HG03280 (cell line): ENCODE results near the gene ZNF384.

Experiments used
- ATAC-seq: cut with Tn5 transposase; IDR thresholded peaks from one replicate; pipeline ENCODE4 v1.9.1; 2021; ENCODE audit warnings: mild to moderate bottlenecking, moderate library complexity; ENCODE audit not compliant: unreplicated experiment

ZNF384 gene

DNA sequence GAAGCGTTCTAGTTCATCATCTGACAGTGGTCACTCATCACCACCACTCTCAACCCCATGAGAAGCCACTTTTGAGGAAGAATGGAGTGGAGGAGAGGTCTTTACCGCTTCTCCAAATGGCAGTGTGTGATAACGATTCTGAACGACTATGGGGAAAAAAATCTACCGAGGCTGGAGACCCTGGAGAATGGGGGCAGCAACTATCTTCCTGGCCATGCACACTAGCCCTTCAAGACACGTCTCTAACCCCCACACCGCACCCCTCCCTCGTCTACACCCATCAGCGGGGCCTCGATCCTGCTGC, 26.6 kb downstream of the ZNF384 start:
- ATAC-seq = no peak

DNA sequence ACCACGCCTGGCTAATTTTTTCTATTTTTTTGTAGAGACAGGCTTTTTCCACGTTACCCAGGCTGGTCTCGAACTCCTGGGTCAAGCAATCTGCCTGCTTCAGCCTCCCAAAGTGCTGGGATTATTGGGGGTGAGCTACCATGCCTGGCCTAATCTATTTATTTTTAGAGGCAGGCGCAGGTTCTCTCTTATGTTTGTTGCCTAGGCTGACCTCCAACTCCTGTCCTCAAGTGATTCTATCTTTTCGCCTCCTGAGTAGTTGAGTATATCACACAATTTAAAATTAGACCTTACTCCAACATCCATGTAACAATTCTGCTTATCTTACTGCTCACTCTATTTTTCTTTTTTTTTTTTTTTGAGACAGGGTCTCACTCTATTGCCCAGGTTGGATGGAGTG, 35.2 kb downstream of the ZNF384 start:
- no peak for ATAC-seq

DNA sequence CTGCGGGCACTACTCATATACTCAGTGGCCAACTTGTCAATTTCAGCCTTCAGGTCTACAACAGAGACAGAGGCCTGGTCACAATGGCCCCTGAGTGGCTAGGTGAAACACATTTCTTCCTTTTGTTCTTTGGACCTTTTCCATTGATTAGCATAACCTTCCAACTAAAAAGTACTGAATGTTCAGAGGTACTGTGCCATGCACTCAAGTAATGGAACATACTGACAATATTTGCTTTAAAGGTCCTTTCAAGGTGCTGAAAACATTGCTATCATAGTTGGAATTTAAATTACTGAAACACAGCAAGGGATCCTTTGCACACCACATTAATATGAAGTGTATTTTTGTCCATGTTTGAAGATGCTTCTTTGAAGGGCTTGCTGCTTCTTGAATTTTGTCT, 35.8 kb downstream of the ZNF384 start:
- ATAC-seq = no peak

DNA sequence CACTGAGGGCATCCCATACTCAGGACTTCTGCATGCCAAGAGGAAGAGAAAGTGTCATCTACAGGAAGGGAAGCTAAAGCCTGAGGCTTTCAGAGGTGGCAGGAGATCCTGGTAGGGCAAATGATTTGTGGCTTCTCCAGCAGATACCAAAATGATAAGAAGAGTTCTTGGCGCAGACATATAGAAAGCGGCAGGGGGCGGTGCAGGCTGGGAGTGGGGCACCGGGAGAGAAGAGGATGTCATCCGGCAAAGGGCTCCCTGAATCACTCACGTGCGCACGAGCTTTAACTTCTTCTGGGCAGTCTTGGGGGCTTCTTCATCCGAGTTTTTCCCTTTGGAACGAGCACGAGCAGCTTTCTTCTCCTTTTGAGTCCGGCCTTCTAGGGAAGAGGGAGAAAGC, 36.8 kb downstream of the ZNF384 start:
- ATAC-seq = no peak

DNA sequence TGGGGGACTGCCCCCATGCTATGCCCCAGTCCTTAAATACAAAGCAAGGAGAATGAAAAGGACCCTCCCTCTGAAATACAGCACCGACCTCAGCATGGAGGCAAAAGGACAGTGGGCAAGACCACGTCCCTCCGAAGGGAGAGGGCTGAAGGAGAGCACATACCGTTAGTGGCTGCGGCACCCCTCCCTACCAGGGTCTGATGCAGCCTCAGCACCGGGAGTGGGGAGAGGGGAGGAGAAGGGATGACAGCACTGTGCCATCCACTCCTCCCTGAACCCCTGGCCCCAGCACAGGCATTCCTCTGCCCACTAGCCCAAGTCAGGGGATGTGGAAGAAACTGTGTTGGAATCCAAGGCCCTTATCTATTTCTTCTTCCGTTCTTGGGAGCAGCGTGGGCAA, 38.3 kb downstream of the ZNF384 start:
- no peak for ATAC-seq

DNA sequence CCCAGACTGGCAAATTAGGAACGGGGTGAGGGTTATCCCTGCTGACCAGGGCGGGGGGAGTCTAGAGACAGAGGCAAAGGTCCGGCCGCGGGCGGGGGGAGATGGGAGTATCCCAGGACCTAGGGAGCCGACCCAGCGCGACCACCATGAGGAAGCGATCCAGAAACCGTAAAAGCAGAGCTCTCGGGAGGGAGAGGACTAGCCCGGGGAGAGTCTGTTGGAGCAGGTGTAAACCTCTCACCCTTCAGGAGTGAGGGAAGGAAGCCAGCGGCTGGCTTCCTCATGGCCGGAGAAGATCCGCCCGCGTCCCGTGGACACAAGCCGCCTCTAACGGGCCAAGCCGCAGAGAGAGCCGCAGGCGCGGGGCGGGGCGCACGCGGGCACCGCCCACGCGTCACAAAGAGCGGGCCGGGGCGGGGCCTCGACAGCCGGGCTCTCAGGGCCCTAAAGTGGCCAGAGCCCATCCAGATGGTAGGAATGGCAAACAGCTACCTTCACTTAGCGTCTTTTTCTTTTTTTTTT, 42.0 kb downstream of the ZNF384 start, which contains the start of gene ACRBP:
Gene ACRBP, minus strand, starts transcription at position 350 of the 522 bp plus-strand sequence. Its CDS starts 66 bp downstream, at position 284.
- peak; percentile 75 for ATAC-seq

DNA sequence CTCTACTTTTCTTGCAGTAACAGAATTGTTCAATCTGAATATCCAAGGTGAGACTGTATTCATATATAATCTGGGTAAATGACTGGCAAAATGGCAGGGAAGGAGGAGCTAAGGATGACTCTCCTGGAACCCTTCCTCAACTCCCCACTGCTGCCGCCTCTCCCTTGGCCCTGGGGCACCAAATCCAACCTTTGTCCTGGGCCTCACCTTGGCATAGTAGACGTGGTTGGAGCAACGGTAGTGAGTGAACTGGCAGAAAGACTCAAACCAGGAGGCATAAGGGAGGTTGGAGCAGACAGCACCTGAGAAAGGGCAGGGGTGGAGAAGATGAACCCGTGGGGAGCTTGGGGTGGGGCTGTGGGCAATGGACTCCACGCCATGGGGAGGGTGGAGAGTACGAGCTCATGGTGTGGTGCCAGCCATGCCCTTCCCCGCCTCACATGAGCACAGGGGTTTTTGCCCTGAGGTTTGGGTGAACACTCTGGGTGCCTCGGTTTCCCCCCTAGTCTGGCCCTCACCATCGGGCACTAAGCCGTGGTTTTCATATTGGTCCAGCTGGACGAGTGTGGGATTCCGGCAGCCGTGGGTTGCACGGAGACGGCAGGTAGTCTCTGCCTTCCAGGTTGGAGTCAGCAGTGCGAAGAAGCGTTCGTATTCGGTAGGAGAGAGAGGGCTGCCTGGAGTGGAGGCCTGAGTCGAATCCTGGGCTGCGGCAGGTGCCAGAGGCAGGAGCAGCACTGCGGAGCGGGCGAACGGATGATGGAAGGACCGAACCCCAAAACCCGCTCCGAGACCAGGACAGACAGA, 42.7 kb downstream of the ZNF384 start:
- no peak for ATAC-seq

DNA sequence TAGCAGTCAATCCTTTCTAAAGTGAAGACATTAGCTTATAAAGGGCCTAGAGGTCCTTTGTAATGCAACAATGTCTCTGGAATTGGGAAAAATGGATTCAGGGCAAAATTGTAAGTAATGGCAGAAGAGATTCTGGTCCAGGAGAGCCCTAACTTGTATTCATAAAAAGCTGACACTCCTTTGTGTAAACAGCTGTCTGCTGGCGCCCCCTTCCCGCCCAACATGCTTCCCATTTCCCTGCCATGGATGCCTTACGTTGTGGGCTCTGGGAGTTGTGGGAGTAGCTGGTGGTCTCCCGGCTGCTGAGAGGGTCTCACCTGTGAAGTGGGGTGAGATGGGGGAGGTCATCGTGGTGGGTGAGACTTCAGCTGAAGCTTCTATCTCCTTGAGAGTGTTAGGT, 44.3 kb downstream of the ZNF384 start:
- ATAC-seq = no peak

DNA sequence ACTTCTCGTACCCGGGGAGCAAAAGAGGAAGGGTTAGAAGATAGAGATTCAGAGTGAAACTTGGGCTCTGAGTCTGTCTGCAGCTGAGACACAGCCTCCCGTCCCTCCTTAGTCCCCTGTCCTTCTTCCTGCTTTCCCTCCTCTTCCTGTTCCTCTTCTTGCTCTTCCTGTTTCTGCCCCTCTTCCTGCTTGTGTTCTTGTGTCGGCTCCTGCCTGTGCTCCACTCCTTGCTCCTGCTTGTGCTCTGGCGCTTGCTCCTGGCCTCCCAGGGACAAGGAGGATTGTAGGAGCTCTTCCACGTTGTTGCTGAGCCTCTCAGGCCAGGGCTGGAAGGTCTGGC, 44.9 kb downstream of the ZNF384 start:
- ATAC-seq = no peak

DNA sequence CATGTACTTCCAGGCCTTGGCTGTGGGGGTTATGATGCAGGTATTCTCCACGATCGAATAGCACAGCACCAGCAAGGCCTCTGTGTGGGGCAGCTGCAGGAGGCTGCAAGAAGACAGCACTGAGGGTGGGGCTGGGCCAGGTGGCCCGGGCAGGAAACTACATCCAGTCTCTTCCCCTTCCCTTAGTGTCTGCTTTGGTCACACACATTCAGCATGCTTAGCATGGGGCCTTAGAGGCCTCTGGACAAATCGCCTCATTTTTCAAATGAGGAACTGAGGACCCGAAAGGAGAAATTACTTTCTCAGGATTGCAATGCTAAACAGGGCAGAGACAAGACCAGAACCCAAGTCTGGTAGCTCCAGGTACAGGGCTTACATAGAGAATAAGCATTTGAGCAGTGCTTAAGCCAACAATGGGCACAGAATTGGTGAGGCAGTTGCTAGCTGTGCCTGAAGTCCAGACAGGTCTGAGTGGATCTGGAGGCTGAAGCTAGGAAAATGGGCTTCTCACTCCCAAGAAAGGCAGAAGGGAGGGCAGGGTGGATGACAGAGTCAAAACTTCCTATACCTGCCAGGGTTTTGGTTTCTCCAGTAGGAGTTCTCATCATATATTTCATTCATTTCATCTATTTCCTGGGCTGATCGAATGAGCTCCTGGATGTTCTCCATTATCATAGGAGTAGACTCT, 45.5 kb downstream of the ZNF384 start:
- ATAC-seq = no peak

DNA sequence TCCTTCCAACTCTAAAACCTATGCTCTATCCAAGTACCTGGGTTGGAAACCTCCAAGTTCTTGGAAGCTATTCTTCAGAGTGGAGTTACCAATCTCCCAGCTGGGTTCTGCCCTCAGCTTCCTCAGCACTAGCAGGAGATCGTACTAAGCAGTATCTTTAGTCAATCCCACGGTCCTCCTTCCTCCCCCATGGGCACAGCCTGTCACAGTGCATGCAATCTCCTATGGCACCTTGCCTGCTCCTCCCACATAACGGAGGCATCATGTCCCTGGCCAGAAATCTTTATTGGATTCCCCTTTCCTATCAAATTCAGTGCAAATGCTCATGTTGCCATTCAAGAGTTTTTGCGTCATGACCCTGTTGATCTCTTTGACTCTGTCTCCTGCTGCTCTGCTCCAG, 48.0 kb downstream of the ZNF384 start:
- ATAC-seq = no peak

DNA sequence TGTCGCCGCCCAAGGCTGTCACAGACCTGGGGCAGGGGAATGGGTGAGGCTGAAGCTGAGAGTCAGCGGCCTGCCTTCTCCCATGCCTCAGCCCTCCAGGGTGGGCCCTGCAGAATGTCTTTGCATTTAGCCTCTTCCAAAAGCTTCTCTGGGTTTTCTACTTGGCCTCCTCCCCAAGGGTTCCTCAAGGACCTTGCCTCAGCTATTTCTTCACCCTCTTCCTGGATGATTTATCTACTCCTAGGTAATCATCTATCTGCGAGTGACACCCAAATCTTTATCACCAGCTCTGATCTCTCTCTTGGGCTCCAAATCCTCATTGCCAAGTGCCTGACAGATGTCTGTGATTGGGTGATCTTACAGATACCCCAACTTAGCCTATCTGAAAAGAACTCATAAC, 48.7 kb downstream of the ZNF384 start:
- no peak for ATAC-seq

DNA sequence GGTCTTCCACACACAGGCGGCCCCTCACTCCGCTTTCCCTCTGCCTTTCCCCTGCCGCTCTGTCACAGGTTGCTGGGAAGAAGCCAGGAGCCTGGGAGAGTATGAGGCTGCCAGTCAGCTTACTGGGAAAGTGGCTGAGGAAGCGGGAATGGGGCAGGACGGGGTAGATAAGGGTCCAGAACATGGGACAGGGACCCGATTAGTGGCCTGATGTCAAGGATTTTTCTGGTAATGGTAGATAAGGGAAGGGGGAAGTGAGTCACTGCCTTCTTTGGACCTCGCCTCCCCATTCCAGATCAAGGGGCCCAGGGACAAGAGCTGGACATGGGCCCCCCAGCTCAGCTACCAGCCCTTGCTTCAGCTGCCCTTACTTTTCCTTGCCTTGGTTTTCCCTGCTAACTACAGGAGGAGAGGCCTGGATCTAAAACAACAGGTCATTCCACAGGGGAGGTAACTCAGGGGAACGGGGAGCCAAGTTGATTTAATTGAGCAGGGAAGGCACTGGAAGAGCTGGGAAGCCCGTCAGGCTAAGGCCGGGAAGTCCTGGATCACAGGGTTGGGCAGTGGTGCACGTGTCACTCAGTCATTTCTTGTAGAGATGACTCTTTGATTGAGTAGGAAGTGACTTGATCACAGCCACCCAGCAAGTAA, 49.9 kb downstream of the ZNF384 start:
- ATAC-seq = no peak

DNA sequence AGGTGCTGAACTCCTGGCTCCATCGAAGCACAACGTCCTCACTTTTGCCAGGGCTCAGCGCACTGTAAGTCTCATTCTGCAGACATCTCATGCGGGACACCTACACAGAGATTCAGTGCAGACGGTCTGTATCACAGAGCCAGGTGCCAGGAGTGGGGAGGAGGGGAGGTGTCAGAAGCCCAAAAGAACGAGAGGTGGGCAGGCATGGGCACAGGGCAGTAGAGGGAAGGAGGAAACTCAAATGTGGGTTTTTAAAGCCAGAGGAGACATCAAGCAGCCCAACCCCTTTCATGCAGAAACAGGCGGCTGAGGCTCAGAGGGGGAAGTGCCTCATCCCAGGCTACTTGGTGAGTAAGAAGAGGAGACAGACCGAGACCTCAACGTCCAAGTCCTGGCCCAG, 50.9 kb downstream of the ZNF384 start:
- ATAC-seq = no peak

DNA sequence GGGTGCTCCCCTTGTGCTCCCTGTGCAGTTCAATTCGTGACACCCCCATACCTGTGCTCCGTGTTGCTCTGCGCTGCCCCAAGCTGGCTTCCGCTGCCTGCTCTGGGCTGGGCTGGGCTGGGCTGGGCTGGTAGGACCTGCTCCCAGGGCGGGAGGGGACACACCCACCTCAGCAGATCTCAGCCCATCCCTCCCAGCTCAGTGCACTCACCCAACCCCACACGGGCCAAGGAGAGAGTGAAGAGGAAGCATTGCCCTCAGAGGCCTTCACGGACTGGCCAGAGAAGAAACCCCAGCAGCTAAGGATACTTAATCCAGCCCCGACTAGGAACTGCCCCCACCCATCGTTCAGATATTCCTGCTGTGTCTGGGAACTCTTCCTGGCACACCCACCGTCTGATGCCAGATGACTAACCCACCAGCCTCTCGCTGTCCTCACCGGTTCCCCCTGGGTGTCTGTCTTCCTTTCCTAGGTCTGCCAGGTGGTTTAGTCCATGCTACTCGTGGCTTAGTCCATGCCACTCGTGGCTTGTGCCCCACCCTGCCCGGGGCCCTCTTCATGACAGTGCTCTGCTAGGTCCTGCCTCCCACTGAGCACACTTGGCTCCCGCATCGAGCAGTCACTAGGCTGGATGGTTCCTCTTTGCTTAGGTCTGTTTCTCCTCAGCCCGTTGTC, 53.2 kb downstream of the ZNF384 start, which contains the start of gene LPAR5:
Gene LPAR5, minus strand, starts transcription at position 104 of the 676 bp plus-strand sequence. CDS start 14,711 bp downstream, outside the sequence.
- ATAC-seq = peak; percentile 29

DNA sequence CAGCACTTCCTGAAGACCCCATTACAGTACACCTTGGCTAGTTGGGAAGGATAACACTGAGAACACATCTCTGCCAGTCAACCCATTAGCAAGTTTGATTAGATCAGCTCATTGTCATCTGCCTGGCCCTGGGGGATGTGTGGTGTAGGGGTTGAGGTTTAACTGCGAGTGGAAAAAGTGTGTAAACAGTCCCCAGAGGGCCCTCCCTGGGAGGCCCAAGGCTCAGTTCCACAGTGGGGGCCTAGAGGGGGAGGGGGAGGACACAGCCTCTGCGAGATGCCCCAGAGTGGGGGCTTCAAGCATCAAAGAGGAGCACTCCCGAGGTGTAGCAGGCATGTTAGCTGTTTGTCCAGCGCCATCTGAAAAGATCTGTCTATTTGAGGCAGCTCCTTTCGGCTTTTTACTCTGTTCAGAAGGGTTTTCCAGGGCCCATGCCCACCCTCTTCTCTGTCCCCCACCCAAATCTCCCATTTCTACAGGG, 53.8 kb downstream of the ZNF384 start:
- peak; percentile 29 for ATAC-seq

DNA sequence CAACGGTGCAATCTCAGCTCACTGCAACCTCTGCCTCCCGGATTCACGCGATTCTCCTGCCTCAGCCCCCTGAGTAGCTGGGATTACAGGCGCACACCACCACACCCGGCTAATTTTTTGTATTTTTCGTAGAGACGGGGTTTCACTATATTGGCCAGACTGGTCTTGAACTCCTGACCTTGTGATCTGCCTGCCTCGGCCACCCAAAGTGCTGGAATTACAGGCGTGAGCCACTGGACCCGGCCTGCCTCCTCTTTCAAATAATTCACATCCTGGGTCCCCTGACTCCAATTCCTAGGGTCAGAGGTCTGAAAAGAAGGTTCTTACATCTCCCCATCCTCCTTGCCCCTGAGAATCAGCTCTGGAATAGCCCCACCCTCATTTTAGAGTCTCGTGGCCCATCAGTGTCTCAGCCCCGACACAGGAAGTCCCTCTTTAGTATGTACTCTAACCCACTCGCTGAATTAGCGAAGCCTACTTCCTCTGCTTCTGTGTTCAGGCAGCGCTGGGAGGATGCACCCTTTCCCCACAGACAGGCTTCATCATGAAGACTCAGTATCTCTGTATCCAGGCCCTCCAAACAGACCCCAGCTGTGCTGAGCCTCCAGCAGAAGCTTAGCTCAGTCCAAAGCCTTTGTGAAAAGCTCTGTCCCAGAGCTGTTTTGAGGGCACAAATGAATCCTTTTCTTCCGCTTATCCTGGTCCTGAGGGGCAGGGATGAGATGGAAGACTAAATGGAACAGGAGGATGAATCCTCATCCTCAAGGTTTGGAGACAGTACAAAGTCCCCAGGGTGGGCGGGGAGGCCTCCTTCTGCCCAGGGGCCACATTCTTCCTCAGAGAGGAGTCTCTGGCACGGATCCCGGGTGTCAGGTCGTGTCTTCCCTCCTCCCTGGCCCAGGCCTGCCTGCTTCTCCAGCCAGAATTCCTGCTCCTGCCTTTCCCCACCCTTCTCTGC, 56.9 kb downstream of the ZNF384 start:
- peak; percentile 45 for ATAC-seq

DNA sequence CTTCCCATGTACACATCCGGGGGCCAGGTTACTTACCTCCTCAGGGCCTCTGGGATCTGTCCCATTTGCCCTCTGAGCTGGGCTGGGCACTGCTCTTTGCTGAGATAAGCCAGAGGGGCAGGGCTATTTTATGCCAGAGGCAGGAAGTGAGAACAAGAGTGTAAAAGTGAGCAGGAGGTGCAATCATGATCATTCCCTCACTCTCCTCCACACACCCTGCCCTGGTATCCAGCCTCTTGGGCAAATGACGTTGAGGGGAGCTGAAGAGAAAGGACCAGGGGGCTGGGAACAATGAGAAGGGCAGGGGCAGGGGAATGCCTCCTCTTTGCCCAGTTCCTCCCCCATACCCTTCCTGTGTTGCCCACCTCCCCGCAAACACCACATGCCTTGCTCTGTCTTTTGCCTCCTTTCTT, 57.6 kb downstream of the ZNF384 start:
- no peak for ATAC-seq

DNA sequence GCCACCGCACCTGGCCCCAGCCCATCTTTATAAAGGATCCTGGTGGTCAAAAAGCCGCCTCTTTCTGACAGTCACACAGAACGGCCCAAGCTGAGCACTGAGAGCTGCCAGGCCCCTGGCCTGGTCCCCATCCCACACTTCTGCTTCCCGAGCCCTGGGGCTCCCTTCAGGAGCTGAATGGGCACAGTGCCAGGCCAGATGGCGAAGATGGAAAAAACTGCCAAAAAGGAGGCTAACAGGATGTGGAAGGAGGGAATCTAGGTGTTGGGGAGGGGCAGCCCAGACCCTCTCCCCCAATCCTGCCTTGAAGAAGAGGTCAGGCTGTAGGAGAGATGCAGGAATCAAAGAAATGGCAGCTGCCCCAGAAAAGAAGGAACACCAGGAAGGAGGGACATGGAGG, 58.4 kb downstream of the ZNF384 start:
- no peak for ATAC-seq

DNA sequence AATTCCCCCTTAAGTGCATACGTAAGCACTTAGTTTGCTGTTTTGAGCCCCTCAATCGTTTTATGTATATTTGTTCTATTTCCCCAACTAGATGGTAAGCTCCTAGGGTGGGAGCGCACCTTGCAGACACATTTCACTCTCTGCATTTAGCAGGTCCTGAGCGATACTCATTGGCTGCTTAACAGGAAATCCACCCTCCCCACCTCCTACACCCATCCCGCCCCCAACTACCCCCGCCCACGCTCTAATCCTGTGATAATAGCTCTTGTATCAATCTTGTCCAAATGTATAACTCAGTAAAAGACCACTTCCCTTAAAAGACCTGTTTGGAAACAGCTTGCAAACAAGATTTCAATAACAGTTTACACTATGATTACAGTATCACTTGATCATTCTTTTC, 61.6 kb downstream of the ZNF384 start:
- no peak for ATAC-seq
